Measurements from ENCODE around the gene ZNF587B.

Gene ZNF587B

GRCh38 chr19:57802269-57802668 lies 27.8 kb upstream of the ZNF587B start:
- H3K36me3 ChIP-seq (ENCODE audit: control insufficient read depth, low read length), result no peaks in the 10 kb centered on the region
- H3K4me2 ChIP-seq (ENCODE audit: low read length), result no peak overlapping the region
- no peaks in the 10 kb centered on the region for H3K27me3 ChIP-seq (ENCODE audit: control insufficient read depth, low read length)
- TF ChIP-seq EZH2phosphoT487 (IDR thresholded peaks at IDR 0.05; ENCODE audit: borderline replicate concordance, low read length), result no peak
- no peak for TF ChIP-seq CTCF (IDR thresholded peaks at IDR 0.05; ENCODE audit: low read depth, low read length, poor library complexity, severe bottlenecking)
- H3K9me2 ChIP-seq (replicated peaks; ENCODE audit: control insufficient read depth, low read length), result no peaks in the 10 kb centered on the region
- peaks cover 4% of the 10 kb centered on the region; the same call in 1 of the 2 replicates for H3F3A ChIP-seq (ENCODE audit: control insufficient read depth, insufficient read depth)
- H3K4me1 ChIP-seq (ENCODE audit: control insufficient read depth, low read length), result peaks cover 4% of the 10 kb centered on the region; the same call in 1 of the 2 replicates
- H3K9me3 ChIP-seq (ENCODE audit: control insufficient read depth, insufficient read depth, low read length), result no peaks in the 10 kb centered on the region
- no peak overlapping the region for H3K4me3 ChIP-seq (ENCODE audit: low read length)
- no peak overlapping the region for H3K27ac ChIP-seq (ENCODE audit: low read depth, low read length)
- no peaks in the 10 kb centered on the region for H3K79me2 ChIP-seq (ENCODE audit: control insufficient read depth, low read length)
- H4K20me1 ChIP-seq (ENCODE audit: control insufficient read depth, insufficient read depth, low read depth, low read length), result no peaks in the 10 kb centered on the region

GRCh38 chr19:57803265-57803593 lies 26.9 kb upstream of the ZNF587B start:
- no peaks in the 10 kb centered on the region; the same call in 1 of the 2 replicates for H3K9me3 ChIP-seq (ENCODE audit: control insufficient read depth, insufficient read depth, low read length)
- no peaks in the 10 kb centered on the region for H3K79me2 ChIP-seq (ENCODE audit: control insufficient read depth, low read length)
- no peak overlapping the region for H3K4me3 ChIP-seq (ENCODE audit: low read length)
- no peak for TF ChIP-seq CTCF (IDR thresholded peaks at IDR 0.05; ENCODE audit: low read depth, low read length, poor library complexity, severe bottlenecking)
- no peak for TF ChIP-seq EZH2phosphoT487 (IDR thresholded peaks at IDR 0.05; ENCODE audit: borderline replicate concordance, low read length)
- peaks cover 4% of the 10 kb centered on the region; the same call in 1 of the 2 replicates for H3F3A ChIP-seq (ENCODE audit: control insufficient read depth, insufficient read depth)
- H3K27me3 ChIP-seq (ENCODE audit: control insufficient read depth, low read length), result no peaks in the 10 kb centered on the region
- H3K27ac ChIP-seq (ENCODE audit: low read depth, low read length), result no peak overlapping the region
- peaks cover 7% of the 10 kb centered on the region for H3K36me3 ChIP-seq (ENCODE audit: control insufficient read depth, low read length)
- H3K4me1 ChIP-seq (ENCODE audit: control insufficient read depth, low read length), result peaks cover 4% of the 10 kb centered on the region; the same call in 1 of the 2 replicates
- H3K9me2 ChIP-seq (replicated peaks; ENCODE audit: control insufficient read depth, low read length), result no peaks in the 10 kb centered on the region
- H3K4me2 ChIP-seq (ENCODE audit: low read length), result no peak overlapping the region
- H4K20me1 ChIP-seq (ENCODE audit: control insufficient read depth, insufficient read depth, low read depth, low read length), result no peaks in the 10 kb centered on the region

- Histone ChIP-seq H3K9me2 (replicated peaks; ENCODE audit: control insufficient read depth, low read length) (no peaks in the 10 kb centered on the region), H3K9me3 (ENCODE audit: control insufficient read depth, insufficient read depth, low read length) (no peaks in the 10 kb centered on the region; the same call in 1 of the 2 replicates), H3F3A (ENCODE audit: control insufficient read depth, insufficient read depth) (peaks cover 4% of the 10 kb centered on the region; the same call in 1 of the 2 replicates), H3K79me2 (ENCODE audit: control insufficient read depth, low read length) (no peaks in the 10 kb centered on the region), H3K27ac (ENCODE audit: low read depth, low read length) (no peak overlapping the region), H4K20me1 (ENCODE audit: control insufficient read depth, insufficient read depth, low read depth, low read length) (no peaks in the 10 kb centered on the region), H3K4me2 (ENCODE audit: low read length) (no peak overlapping the region), H3K4me1 (ENCODE audit: control insufficient read depth, low read length) (peaks cover 4% of the 10 kb centered on the region; the same call in 1 of the 2 replicates), H3K36me3 (ENCODE audit: control insufficient read depth, low read length) (peaks cover 11% of the 10 kb centered on the region), H3K4me3 (ENCODE audit: low read length) (no peak overlapping the region), H3K27me3 (ENCODE audit: control insufficient read depth, low read length) (no peaks in the 10 kb centered on the region)
- TF ChIP-seq EZH2phosphoT487 (IDR thresholded peaks at IDR 0.05; ENCODE audit: borderline replicate concordance, low read length) (no peak), CTCF (IDR thresholded peaks at IDR 0.05; ENCODE audit: low read depth, low read length, poor library complexity, severe bottlenecking) (no peak)
Observed at GRCh38 chr19:57803594-57804325, 26.3 kb upstream of the ZNF587B start.

All from DOHH2 (cell line).